GM21576 (cell line): ENCODE results near the gene ANKIB1.

ENCODE experiments used
- ATAC-seq: cut with Tn5 transposase; IDR thresholded peaks from one replicate; pipeline ENCODE4 v1.9.1; 2021; ENCODE audit warnings: mild to moderate bottlenecking, moderate library complexity; ENCODE audit not compliant: unreplicated experiment

The ANKIB1 gene

DNA sequence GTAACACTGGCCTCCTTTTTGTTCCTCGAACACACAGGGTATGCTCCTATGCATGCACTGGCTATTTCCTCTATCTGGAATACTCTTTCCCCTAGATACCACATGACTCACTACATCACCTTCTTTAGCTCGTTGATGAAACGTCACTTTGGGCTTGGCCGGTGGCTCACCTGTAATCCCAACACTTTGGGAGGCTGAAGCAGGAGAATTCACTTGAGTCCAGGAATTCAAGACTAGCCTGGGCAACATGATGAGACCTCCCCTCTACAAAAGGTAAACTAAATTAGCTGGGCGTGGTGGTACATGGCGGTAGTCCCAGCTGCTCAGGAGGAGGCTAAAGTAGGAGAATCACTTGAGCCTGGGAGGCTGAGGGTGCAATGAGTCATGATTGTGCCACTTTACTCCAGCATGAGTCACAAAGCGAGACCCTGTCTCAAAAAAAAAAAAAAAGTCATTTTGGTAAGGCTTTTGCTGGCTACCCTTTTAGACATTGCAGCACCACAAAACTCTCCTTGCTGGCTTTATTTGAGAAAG is 14.5 kb downstream of the ANKIB1 start:
- ATAC-seq, result no peak

DNA sequence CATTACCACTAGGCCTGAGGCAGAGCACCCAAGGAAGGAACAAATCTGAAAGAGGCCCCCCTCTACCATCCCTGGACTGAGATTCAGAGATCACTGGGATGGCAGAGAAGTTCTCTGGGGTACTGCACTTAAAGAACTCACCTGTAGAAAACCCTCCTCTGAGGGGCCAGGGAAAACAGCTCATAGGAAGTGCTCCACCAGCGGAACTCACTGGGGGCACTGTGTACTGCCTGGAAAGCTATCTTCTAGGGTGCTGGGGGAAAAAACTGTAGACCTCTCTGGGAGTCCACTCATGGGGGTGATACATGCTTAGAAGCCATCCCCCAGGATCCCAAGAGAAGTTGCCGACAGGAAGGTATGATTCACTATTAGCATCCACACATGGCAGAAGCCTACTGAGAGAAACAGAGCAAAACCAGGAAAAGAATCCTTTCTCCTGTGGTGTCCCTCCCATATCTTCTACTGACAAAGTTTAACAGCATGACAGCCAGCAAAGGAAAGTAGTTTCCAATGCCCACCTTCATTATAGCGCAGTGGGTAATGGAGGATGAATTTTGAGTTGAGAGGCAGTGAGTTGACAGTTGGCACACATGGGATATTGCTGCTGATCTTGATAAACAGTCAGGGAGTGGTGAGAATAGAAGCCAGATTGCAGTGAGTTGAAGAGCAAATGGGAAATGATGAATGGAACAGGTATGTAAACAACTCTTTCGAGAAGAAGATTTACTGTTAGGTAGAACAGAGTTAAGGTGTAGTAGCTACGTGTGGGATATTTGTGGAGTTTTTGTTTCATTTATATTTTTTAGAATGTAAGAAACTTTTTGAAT is 20.9 kb downstream of the ANKIB1 start:
- ATAC-seq, result no peak

- ATAC-seq, result no peak
Measured at GRCh38 chr7:92268921-92269320, 23.1 kb downstream of the ANKIB1 start.

DNA sequence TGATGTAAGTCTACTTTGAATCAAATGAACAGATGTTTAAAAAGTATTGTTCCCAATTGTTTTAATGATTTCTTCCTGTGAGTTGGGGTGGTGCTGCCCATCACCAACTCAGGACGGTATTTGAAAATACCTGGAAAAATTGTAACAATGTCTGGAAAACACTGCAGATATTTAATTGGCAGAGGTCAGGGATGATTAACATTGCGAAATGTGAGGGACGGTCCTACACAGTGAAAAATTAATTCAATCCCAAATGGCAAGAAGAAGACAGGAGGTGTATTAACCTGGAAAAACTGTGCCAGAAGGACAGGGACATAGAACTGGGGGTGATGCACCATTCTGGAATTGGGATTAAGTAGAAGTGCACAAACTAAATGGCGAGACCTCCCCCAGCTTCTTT is 29.6 kb downstream of the ANKIB1 start:
- no peak for ATAC-seq

DNA sequence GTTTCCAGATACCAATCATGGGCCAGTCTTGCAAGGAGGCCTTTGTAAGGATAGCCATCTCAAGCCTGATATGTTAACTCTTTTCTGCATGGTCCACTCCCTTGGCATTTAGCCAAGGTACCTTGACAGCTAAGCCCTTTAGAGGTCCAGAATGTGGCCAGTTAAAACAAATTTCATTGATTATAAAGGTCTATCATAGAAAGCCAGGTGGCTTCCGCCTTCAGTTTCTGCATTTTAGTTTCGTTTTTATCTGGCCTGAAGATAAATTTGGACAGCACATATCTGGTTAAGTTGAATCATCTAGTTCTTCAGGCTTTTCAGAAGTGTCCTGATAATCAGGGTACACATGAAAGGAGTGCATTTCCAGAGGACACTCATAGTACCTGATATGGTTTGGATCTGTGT is 30.7 kb downstream of the ANKIB1 start:
- ATAC-seq, result peak; percentile 91

DNA sequence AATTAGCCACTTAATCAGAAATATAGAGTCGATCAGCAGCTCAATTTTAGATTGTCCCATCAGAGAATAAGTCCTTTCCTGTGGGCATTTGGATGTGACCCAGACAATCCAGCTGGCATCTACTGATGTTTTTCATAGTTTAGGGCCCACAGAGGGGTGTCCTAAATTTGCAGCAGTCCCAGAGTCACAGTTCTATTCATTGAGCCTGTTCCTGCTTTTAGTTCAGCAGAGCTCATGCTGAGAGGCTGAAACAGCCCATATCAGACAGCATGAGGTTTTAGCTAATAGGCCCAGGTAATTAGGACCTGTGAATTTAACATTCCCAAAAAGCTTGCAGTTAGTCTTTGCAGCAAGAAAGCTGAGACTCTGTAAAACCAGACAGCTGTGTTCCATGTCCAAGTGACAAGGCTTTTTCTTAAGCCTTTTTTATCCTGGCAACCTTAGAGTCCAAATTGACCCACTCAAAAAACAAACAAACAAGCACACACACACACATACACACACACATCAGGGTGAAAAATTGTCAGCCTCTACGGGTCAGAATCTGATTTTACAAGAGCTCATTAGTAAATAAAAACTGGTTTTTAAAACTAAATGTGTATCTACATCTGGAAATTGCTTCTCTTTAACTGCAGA is 33.7 kb downstream of the ANKIB1 start:
- no peak for ATAC-seq

DNA sequence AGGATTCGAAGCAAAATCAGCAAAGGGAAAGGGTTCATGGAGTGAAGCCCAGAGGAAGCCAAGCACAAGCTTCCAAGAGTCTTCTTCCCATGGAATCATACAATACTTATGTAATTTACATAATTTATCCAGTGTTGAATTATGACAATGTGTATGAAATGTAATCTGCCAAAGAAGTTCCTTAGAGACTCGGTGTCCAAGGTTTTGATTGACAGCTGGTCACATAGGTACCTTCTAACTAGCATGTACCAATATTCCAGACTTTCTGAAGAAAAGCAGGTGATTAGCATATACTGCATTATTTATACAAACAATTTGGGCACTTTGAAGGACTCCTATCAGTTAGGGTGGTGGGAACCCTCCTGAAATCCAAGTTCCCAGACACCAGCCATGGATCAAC is 35.3 kb downstream of the ANKIB1 start:
- no peak for ATAC-seq

GRCh38 chr7:92282221-92282814 is 36.5 kb downstream of the ANKIB1 start:
- no peak for ATAC-seq

DNA sequence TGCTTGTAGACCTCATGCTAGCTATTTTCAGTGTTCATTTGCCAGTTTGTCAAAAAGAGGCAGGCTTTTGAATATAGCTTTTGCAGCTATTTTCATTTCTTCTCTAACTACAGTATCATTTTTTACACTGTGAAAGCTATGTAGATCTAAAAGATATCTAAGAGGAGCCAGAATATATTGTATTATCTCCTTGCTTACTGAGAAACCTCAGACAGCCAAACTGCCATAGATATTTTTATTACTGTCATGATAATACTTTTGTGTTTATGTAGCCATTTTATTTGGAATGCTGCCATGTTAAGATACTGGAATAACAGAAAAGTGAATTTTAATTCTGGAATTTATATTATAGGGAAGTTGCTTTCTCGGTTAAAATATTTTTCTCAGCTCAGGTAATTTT is 37.2 kb downstream of the ANKIB1 start:
- no peak for ATAC-seq

DNA sequence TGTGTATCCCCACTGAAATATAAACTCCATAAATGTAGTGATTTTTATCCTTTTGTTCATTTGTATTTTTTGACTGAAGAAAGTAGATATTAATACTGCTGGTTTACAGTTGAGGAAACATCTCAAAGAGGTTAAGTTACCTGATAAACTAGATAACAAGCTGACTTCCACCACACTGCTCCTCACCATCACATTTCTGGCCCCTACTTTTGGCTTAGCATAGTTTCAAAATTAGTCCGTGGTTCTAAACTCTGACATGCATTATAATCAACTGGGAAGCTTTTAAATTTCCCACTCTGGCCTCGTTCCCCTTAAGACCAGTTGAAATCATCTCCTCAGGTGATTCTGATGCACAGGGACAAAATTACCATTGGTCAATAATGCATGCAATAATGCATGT is 43.5 kb downstream of the ANKIB1 start:
- no peak for ATAC-seq

DNA sequence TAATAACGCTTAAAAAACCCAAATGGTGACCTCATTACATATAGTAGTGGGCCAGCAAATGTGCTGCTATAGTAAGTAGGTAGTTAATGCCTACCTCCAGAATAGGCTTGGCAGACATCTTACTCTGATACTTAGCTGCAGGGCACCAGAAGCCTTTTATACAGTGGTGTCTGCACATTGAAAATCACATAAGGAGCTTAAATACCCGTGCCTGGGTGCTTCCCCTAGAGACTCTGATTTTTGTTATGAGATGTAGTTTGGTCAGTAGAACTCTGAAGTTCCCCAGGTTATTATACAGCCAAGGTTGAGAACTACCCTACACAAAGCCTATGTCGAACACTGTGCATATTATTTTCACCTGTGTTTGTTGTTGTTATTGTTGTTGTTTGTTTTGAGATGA is 47.2 kb downstream of the ANKIB1 start:
- no peak for ATAC-seq

DNA sequence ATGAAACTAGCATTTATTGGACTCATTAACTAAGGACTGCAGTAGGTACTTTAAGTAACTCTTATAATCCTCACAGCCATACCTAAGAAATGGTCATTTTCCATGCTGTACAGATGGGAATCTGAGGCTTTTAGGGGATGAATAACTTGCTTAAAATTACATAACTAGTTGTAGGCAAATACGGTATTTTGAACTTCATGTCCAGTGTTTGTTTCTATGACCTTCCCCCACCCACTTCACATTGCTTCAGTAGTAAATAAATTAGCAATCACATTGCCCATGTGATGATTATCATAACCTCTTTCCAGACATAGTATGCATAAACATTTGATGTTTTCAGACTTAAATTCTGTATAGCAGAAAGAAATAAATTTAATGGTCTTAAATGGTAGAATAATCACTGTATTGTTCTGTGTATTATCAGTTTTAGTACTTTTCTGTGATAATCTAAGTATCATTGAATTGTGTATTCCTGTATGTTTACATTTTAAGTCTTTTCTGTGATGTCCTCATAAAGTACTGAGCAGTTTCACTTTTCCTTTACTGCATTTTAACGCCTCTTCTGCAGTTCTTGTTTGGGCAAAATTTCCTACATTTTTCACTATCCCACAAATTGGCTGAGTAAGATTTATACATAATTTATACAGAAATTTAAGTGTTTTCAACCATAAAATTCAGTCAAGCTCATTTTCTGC is 48.3 kb downstream of the ANKIB1 start:
- no peak for ATAC-seq

GRCh38 chr7:92295391-92295790 is 49.6 kb downstream of the ANKIB1 start:
- no peak for ATAC-seq

DNA sequence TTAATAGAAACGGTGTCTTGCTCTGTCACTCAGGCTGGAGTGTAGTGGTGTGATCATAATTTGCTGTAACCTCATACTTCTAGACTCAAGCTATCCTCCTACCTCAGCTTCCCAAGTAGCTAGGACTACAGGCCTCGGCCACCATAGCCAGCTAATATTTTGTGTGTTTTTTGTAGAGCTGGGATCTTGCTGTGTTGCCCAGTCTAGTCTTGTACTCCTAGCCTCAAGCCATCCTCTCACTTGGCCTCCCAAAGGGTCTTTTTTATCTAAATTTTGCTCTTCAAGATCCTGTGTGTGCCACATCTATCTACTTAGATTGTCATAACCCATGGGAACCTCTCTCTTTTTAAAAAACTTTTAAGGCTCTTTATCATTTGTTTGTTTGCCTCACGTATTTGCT is 50.5 kb downstream of the ANKIB1 start:
- ATAC-seq, result no peak

- ATAC-seq, result no peak
Measured at GRCh38 chr7:92296880-92297445, 51.2 kb downstream of the ANKIB1 start.

DNA sequence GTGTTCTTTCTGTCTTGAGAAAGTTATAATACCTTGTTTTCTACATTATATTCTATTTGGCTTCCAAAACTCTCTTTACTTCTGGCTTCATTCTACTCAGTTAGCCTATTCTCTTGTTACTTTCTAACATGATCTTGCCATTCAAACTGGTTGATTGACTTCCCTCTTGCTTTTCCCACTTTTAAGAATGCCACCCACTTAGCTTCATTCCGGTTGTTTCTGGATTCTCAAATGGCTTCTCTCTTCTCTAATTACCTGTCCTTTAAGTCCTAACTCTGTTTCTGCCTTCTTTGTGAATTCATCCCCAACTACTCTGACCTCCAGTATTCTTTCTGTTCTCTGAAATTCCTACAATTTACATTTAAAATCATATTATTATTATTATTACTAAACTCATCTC is 52.0 kb downstream of the ANKIB1 start:
- ATAC-seq, result no peak

- ATAC-seq, result no peak
Measured at GRCh38 chr7:92303761-92304160, 58.0 kb downstream of the ANKIB1 start.

- no peak for ATAC-seq
Measured at GRCh38 chr7:92304406-92304893, 58.7 kb downstream of the ANKIB1 start.

GRCh38 chr7:92306153-92306552 is 60.4 kb downstream of the ANKIB1 start:
- no peak for ATAC-seq

GRCh38 chr7:92313055-92313454 is 67.3 kb downstream of the ANKIB1 start:
- no peak for ATAC-seq

GRCh38 chr7:92319243-92319642 is 73.5 kb downstream of the ANKIB1 start:
- ATAC-seq, result no peak
